ENCODE data around the gene RSRC1.
"Not testable (repeated sequence)": the region's sequence is repeated elsewhere in the genome, so short reads cannot be mapped to it uniquely, and the experiment has no call there.

The RSRC1 gene

DNA sequence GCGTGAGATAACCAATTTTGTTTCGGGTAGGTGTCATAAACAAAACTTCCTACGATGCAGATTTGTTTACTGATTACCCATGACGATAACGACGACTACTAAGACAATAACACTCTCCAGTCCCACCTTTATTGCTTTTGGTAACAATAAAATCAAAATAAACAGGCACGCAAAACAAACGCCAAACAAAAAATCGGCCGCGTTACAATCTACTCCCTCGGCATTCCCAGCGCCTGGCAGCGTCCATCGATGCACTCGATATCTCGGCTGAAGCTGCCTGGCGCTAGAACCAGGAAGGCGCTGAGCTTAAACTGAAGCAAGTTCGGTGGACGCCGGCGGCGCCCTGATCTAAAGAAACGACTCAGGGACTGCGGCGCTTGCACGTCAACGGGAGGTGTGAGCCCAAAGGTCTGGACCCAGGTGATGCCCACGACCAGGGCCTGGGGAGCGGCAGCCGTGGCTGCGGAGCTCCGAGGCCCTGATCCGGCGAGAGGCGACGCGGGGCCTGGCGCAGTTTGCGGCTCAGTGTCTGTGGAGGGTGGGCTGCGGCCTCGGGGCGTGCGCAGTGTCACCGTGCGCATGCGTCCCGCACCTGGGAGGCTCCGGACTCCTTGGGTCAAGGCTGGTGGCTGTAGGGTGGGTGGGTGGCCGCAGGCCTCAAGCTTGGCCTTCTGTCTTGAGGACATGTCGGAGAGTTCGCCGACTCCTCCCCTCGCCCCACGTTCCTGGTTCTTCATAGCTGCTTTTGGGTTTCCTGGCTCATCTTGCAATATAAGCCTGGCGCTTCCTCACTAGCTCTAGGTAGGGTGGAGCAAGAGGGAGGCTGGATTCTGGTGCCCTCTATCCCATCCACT is at the start of gene RSRC1:
TSS of gene RSRC1 (plus strand) at position 286 of the 854 bp plus-strand sequence. CDS start 12,016 bp downstream, outside the sequence.
- peak; percentile 86 for DNase-seq

GRCh38 chr3:158065574-158065973 is 44.3 kb upstream of the RSRC1 start:
- DNase-seq, result not testable (repeated sequence)

DNA sequence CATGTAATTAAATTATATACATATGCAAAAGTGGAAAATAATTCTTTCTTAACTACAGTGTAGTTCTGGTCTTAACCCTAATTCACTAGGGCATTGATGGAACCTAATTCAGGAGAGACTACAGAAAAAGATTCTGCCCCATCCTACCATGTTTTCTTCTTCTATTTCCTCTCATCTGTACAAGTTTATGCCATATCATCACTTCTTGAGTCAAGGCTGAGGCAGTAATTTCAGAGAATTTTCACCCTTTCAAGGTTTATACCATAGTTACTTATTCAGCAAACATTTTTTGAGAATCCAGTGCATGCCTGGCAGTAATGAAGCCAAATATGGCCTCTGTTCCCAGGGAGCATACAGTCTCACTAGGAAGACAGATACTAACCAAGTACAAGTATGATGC is 37.1 kb upstream of the RSRC1 start:
- DNase-seq, result no peak

DNA sequence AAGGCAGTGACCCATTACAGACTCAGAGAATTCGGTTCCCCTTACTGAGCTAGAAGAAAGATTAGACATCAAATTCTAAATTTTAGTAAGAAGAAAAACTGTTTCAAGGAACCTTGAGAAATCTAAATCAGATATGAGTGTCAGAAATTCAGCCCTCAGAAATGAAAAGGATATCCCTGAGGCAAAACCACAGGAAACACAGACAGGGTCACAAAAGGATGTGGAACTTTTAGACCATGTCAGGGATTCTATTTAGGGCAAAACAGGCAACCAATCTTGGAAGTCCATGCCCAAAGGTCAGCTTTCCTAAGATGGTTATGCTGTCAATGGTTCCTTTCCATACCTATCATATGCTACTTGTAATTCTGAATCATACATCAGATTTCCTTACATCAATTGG is 35.3 kb upstream of the RSRC1 start:
- no peak for DNase-seq

DNA sequence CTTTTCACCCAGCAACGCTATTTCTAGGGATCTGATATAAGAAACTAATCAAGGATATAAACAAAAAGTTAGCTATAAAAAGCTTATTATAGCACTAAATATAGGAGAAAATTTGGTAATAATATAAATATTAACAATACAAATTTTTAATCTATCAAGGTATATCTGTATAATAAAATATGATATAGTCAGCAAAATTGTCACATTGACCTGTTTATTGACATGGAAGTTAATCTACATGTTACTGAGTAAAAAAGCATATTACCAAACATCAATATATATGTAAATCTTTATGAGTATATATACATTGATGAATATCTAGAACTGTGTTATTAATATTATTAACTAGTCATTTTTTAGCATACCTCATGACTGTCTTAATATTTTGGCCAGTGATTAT is 30.3 kb upstream of the RSRC1 start:
- DNase-seq, result no peak

GRCh38 chr3:158084651-158085050 is 25.2 kb upstream of the RSRC1 start:
- peak; percentile 56 for DNase-seq

DNA sequence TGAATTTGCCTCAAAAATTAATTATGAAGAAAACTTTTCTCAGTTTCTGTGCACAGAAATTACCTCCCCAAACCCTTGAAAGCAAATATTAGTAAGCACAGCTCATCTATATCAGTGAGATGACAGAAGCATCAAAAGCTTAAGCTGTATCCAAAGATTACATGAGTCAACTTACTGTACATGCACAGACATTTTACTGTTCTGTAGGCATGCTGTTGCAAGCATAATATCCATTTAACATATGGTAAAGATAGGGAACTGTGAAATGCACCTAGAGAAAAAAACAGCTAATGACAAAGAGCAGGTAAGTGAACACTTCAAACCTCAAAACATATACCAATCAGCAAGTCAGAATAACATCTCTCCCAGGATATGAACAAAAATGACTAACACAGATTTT is 24.5 kb upstream of the RSRC1 start:
- no peak for DNase-seq

DNA sequence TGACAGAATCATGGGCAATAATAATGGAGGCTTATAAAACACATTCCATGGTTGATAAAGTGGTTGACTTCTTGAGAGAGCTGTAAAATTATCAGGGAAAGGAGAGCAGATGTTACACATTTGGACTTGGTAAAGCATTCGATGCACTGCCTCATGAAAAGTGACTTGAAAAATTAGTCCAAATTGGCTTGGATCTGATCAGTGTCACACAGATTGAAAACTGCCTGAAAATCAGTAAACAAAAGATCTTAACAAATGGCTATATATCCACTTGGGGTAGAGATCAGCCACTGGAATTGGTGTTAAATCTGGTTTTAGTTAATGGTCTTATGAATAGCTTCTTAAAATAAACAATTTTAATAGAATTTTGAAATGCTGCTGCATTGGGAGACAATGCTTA is 24.0 kb upstream of the RSRC1 start:
- DNase-seq, result no peak

- DNase-seq, result no peak
Observed at GRCh38 chr3:158086361-158086760, 23.5 kb upstream of the RSRC1 start.

DNA sequence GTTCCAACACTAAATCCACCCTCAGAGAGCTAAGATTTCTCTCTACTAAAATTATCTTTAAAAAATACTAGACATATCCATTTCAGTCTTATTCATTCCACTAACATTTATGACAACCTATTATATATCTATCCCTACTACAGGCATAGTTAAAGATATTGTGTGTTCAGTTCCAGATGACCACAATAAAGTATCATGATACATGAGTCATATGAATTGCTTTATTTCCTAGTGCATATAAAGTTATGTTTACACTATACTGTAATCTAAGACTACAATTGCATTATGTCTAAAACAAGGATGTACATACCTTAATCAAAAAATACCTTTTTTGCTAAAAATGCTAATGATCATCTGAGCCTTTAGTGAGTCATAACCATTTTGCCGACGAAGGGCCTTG is 23.1 kb upstream of the RSRC1 start:
- no peak for DNase-seq

DNA sequence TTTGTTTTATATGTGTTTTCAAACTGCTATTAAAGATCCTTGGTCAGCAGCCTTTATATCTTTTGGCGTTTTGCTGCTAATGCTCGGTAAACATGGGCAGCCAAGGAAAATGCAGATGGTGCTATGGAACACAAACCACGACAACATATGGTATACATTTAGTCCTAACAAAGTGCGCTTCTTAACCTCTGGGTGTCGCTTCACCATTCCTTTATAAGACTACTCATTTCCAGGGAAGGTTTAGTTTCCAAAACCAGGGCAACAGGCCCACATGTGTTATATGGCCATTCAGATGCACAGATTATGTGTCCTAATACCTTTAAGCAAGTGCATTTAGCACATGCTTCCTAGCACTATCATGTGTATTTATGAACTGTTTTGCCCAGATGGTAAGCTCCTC is 18.4 kb upstream of the RSRC1 start:
- DNase-seq, result peak; percentile 72

- DNase-seq, result no peak
Observed at GRCh38 chr3:158093526-158093925, 16.4 kb upstream of the RSRC1 start.

GRCh38 chr3:158094235-158095110 is 15.4 kb upstream of the RSRC1 start:
- no peak for DNase-seq

GRCh38 chr3:158095111-158095813 is 14.6 kb upstream of the RSRC1 start:
- no peak for DNase-seq

- no peak for DNase-seq
Observed at GRCh38 chr3:158095814-158096704, 13.8 kb upstream of the RSRC1 start.

DNA sequence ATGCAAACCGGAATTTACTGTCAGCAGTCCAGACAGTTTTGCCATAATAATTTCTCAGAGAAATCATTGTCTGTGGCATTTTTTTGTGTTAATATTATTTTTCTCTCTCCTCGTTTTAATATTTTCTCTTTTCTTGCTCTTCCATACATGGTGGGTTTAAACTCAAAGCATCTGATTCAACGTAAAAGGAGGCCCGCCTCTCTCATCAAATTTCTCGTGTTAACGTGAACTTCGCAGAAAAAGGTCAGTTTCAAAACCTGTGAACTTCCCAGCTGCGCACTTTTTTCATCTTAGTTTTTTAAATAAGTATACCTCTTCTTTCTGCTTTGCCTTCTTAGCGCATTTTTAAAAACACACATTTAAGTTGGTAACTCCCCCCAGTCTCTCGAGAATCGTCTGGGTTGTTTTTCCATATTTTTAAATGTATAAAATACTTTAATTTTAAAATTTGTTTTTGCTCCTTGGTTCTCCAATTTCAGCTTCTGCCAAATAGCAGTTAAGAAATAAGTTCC is 12.8 kb upstream of the RSRC1 start:
- no peak for DNase-seq

DNA sequence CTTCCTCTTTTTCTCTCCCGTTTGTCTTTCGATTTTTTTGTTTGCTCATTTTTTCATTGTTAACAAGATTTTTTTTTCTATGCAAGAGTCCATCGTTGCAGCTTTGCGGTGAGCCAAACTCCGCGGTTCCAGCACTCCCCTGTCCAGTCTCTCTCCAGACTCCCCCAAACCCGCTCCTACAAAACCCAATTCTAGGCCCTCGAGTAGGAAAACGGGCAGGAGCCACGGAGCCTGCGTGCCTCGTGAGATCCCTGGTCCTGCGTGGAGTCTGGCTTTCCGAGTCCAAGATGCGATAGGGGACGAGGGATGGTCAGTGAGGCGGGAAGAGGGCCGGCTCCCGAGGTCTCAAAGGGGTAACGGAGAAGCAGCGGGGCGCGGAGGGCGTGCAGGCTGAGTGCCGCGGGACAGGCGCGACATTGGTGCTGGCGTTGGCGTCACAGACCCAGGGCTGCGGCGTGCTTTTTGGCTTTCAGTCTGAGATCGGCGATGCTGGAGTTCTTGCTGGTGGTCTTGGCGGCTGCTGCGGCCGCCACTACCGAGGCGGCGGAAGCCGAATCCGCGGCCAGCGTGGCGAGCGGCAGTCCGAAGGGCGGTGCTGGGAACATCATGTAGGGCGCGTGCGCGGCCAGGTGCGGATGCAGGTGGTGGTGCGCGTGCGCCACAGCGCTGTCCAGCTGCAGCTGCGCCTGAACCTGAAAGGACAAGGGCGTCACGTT is 12.1 kb upstream of the RSRC1 start:
- no peak for DNase-seq

DNA sequence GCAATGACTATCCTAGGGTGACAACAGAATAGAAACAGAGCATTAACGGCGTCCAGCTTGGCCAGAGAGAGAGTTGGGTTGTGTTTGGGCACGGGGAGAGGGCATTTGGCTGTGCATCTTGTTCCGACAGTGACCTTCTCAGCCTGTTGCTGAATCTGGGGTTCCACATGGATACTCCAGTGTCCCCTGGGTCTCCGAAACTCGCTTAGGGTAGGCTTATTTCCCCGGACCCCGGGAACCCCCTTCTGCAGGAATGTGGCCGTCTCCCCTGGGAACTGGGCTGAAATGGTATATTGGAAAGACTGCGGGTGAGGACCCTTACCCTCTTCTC is 11.6 kb upstream of the RSRC1 start:
- no peak for DNase-seq

- DNase-seq, result no peak
Observed at GRCh38 chr3:158098834-158099424, 11.0 kb upstream of the RSRC1 start.

GRCh38 chr3:158100681-158101080 is 9.2 kb upstream of the RSRC1 start:
- no peak for DNase-seq
